Keratinocyte (primary cell): ENCODE results near the gene TRAF1. TPM values are rescaled to one million over a fixed set of nuclear protein-coding genes. Genes with fewer than 3 reads are reported as not detected.

Source experiments
- DNase-seq: peaks from one replicate; pipeline ENCODE4 v3.0.0-alpha.2; 2011; ENCODE audit warnings: low read depth, missing footprints, low spot score
- FAIRE-seq: peaks from 2 replicates; lab custom pipeline; 2011; peaks lifted over from hg19 to GRCh38; lab: Jason Lieb, UNC
- H2AFZ ChIP-seq: 2 replicates; pipeline ENCODE4 v1.6.0; 2012; ENCODE audit warnings: low read length, control low read depth, inconsistent platforms; ENCODE audit not compliant: control insufficient read depth
- H3K27ac ChIP-seq: 2 replicates; pipeline ENCODE4 v1.5.1; 2011; ENCODE audit warnings: low read length; ENCODE audit not compliant: control insufficient read depth, insufficient read depth
- H3K27me3 ChIP-seq: 3 replicates; pipeline ENCODE4 v1.6.0; 2011; ENCODE audit warnings: low read length; ENCODE audit not compliant: control insufficient read depth, insufficient read depth; ENCODE audit errors: extremely low read depth
- H3K36me3 ChIP-seq, 2 experiments: 2 replicates in 1 of 2; 3 replicates in 1 of 2; pipeline ENCODE4 v1.5.1; 2011; ENCODE audit warnings: low read length in 2 of 2, mild to moderate bottlenecking in 1 of 2; ENCODE audit not compliant: control insufficient read depth in 2 of 2, insufficient read depth in 2 of 2; ENCODE audit errors: extremely low read depth in 1 of 2
- H3K4me1 ChIP-seq: 3 replicates; pipeline ENCODE4 v1.5.1; 2011; ENCODE audit warnings: low read length; ENCODE audit not compliant: control insufficient read depth, insufficient read depth; ENCODE audit errors: extremely low read depth
- H3K4me2 ChIP-seq: 3 replicates; pipeline ENCODE4 v1.6.0; 2011; ENCODE audit warnings: low read depth, low read length; ENCODE audit not compliant: control insufficient read depth, insufficient read depth; ENCODE audit errors: extremely low read depth
- H3K4me3 ChIP-seq, 3 experiments: fragments of 200-600 bp in 1 of 3; sonication (generic) in 1 of 3; 2 replicates in 2 of 3; 3 replicates in 1 of 3; pipeline ENCODE4 v1.5.1; 2011 to 2016; ENCODE audit warnings: low read length in 3 of 3, mild to moderate bottlenecking in 3 of 3, control low read depth in 2 of 3, inconsistent platforms in 1 of 3, low read depth in 1 of 3, mixed read lengths in 1 of 3, mixed run types in 1 of 3, moderate library complexity in 1 of 3; ENCODE audit not compliant: control insufficient read depth in 2 of 3, insufficient read depth in 2 of 3; ENCODE audit errors: extremely low read depth in 1 of 3
- H3K79me2 ChIP-seq: 2 replicates; pipeline ENCODE4 v1.6.0; 2012; ENCODE audit warnings: low read length; ENCODE audit not compliant: control insufficient read depth, insufficient read depth
- H3K9ac ChIP-seq: 3 replicates; pipeline ENCODE4 v1.6.0; 2011; ENCODE audit warnings: low read length; ENCODE audit not compliant: control insufficient read depth, insufficient read depth; ENCODE audit errors: extremely low read depth
- H3K9me1 ChIP-seq: 3 replicates; pipeline ENCODE4 v1.6.0; 2011; ENCODE audit warnings: low read length; ENCODE audit not compliant: control insufficient read depth, insufficient read depth; ENCODE audit errors: extremely low read depth
- H3K9me3 ChIP-seq: 2 replicates; pipeline ENCODE4 v1.5.1; 2012; ENCODE audit warnings: low read depth, low read length; ENCODE audit not compliant: control insufficient read depth
- H4K20me1 ChIP-seq: 3 replicates; pipeline ENCODE4 v1.6.0; 2011; ENCODE audit warnings: low read length; ENCODE audit not compliant: control insufficient read depth, insufficient read depth; ENCODE audit errors: extremely low read depth
- EZH2 ChIP-seq: IDR thresholded peaks from one replicate; pipeline ENCODE4 v1.6.1; 2012; ENCODE audit warnings: inconsistent platforms, mild to moderate bottlenecking, low read length, moderate library complexity
- dilution Hi-C: fragments of 300-500 bp; cut with MboI; formaldehyde crosslinking; loops from one replicate; pipeline ENCODE4 v1.7.0; 2020; ENCODE audit warnings: low sequenced_read_pairs; ENCODE audit not compliant: extremely low pct_ligation_motif_present
- polyA plus RNA-seq, 5 experiments: library from polyadenylated mRNA; depleted of rRNA in 3 of 5; stranded (reverse) in 3 of 5; stranded (forward) in 1 of 5; unstranded in 1 of 5; fragments of >200 nt; gene quantifications; 1 replicate in 1 of 5; 2 replicates in 3 of 5; 3 replicates in 1 of 5; pipeline versions ENCODE4 v1.2.1 to v1.2.3, GENCODE V29; 2011 to 2012; ENCODE audit warnings: missing spikeins in 2 of 5, low read depth in 1 of 5, low replicate concordance in 1 of 5
- TF ChIP-seq, protein P1 (sequence below), 3 experiments: IDR thresholded peaks in 1 of 3; conservative IDR thresholded peaks in 1 of 3; optimal IDR thresholded peaks in 1 of 3; 2 replicates in 2 of 3; 3 replicates in 1 of 3; pipeline versions ENCODE3 to v1.5.1; 2011; ENCODE audit warnings: low read length in 3 of 3, mild to moderate bottlenecking in 3 of 3, moderate library complexity in 2 of 3, control low read depth in 1 of 3, inconsistent platforms in 1 of 3; ENCODE audit not compliant: insufficient read depth in 2 of 3; ENCODE audit errors: extremely low read depth in 1 of 3

TRAF1 gene
- polyA plus RNA-seq, 1 donor (not counting 4 experiments of a cell fraction or from before 2014, with no cell fraction given) = 1.2 TPM

DNA sequence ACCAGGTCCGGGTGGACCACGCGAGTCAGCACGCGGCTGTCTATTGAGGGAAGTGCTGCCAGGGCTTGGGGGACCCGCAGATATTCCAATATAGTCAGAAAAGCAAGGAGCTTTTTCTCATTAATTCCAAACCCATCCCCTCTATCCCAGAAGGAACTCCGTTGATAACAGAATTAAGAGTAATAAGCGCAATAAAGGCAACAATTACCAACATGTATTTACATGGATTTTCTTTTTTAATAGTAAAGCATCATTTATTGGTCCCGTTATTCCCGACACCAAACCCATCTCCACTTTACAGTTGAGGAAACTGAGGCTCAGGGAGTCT lies 57.3 kb downstream of the TRAF1 start:
- Histone ChIP-seq H3K79me2 (no peaks in the 10 kb centered on the region), H3K27me3 (no peaks in the 10 kb centered on the region), H3K9me3 (no peaks in the 10 kb centered on the region), H3K9ac (peak overlapping the region; percentile 62), H4K20me1 (no peaks in the 10 kb centered on the region), H3K4me2 (peak overlapping the region; percentile 84), H3K27ac (peak overlapping the region; percentile 47), H3K4me3 (peak overlapping the region; percentile 50 to 70 (median 68)), H3K9me1 (no peaks in the 10 kb centered on the region), H3K4me1 (peaks cover 26% of the 10 kb centered on the region), H3K36me3 (peaks cover 1 to 46% of the 10 kb centered on the region in 2 experiments), H2AFZ (peak overlapping the region; percentile 94)
- DNase-seq = no peak
- TF ChIP-seq, protein P1, sequence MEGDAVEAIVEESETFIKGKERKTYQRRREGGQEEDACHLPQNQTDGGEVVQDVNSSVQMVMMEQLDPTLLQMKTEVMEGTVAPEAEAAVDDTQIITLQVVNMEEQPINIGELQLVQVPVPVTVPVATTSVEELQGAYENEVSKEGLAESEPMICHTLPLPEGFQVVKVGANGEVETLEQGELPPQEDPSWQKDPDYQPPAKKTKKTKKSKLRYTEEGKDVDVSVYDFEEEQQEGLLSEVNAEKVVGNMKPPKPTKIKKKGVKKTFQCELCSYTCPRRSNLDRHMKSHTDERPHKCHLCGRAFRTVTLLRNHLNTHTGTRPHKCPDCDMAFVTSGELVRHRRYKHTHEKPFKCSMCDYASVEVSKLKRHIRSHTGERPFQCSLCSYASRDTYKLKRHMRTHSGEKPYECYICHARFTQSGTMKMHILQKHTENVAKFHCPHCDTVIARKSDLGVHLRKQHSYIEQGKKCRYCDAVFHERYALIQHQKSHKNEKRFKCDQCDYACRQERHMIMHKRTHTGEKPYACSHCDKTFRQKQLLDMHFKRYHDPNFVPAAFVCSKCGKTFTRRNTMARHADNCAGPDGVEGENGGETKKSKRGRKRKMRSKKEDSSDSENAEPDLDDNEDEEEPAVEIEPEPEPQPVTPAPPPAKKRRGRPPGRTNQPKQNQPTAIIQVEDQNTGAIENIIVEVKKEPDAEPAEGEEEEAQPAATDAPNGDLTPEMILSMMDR (optimal IDR thresholded peaks at IDR 0.05 in 1 of 3, IDR thresholded peaks at IDR 0.05 in 1 of 3, conservative IDR thresholded peaks at IDR 0.05 in 1 of 3; ENCODE audit: extremely low read depth in 1 of 3, insufficient read depth in 2 of 3, low read length in 3 of 3) = peak in 1 of 3 experiments; percentile 3
- no peak for TF ChIP-seq EZH2
- dilution Hi-C loops = no loop called here
- no peak for FAIRE-seq

DNA sequence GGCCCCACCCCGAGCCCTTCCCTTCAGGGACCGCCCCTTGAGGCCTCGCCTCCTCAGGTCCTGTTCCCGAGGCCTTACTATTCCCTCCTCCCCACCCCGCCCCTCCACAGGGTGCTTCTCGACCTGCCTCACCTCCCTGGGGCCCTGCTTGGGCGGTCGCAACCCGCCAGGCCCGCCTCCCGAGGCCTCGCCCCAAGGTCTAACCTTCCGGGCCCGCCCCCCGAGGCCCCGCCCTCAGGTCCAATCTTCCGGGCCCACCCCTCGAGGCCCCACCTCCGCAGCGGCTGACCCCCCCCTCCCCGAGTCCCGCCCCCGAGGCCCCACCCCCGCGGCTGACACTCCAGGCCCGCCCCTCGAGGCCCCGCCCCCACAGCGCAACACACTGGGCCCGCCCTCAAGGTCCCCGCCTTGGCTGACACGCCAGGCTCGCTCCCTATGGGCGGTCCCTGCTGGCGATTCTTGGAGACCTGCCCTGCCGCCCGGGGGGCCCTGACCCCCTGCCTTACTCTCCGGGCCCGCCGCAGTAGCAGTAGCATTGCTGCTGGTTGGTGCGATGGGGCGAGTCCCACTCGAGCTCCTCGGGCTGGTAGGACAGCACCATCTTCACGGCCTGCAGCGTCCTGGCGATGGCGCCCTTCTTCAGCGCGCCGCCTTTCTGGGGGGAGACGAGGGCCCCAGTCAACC lies 57.8 kb downstream of the TRAF1 start:
- no peak for FAIRE-seq
- Histone ChIP-seq H3K4me1 (peaks cover 21% of the 10 kb centered on the region), H3K36me3 (peaks cover 1 to 40% of the 10 kb centered on the region in 2 experiments), H3K79me2 (no peaks in the 10 kb centered on the region), H3K4me3 (peak overlapping the region; percentile 50 to 70 (median 68)), H3K4me2 (peak overlapping the region; percentile 89), H4K20me1 (no peaks in the 10 kb centered on the region), H3K9me3 (no peaks in the 10 kb centered on the region), H3K9ac (peak overlapping the region; percentile 69), H3K9me1 (no peaks in the 10 kb centered on the region), H3K27ac (peak overlapping the region; percentile 85), H3K27me3 (no peaks in the 10 kb centered on the region), H2AFZ (peak overlapping the region; percentile 94)
- DNase-seq = peak; percentile 94
- TF ChIP-seq, protein P1 (optimal IDR thresholded peaks at IDR 0.05 in 1 of 3, IDR thresholded peaks at IDR 0.05 in 1 of 3, conservative IDR thresholded peaks at IDR 0.05 in 1 of 3; ENCODE audit: extremely low read depth in 1 of 3, insufficient read depth in 2 of 3, low read length in 3 of 3) = peak; percentile 43 to 84 (median 70)
- no peak for TF ChIP-seq EZH2
- dilution Hi-C loops = no loop called here
